ENCODE measurements around the gene DYSF.
A peak's percentile ranks its signal among the peaks of the same experiment; 100 is the strongest.

Gene DYSF

DNA sequence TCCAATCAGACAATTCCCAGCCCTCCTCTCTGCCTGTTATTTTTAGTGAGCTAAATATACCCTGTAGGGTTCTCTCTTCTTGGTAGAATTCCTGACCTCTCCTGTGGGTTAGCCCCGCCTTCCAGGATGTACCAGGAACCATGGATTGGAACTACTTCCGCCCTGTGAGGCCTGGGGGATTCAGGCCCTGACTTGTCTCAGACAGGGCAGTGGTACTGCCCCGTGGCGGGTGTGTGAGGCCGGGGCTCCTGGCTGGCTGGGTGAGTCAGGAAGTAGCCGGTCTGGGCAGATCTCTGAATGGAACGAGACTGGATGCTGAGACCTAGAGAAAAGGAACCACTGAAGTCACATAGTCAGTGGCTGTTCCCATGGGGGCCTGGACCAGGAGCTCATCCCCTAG is 50.5 kb downstream of the DYSF start:
- no peak for TF ChIP-seq JUND (IDR thresholded peaks at IDR 0.05; ENCODE audit: low read depth)
- in situ Hi-C loops (cut with HindIII; ENCODE audit: low pct_unique_long_range_greater_than_20kb, low sequenced_read_pairs) = no loop called here
- peak in 1 of 2 experiments; percentile 11 for DNase-seq (ENCODE audit: low read depth in 1 of 2, low spot score in 1 of 2)

- no peak for TF ChIP-seq JUND (IDR thresholded peaks at IDR 0.05; ENCODE audit: low read depth)
- DNase-seq (ENCODE audit: low read depth in 1 of 2, low spot score in 1 of 2) = no peak
- in situ Hi-C loops (cut with HindIII; ENCODE audit: low pct_unique_long_range_greater_than_20kb, low sequenced_read_pairs) = no loop called here
These were observed 51.2 kb downstream of the DYSF start for GRCh38 chr2:71504611-71505010.

- DNase-seq (ENCODE audit: low read depth in 1 of 2, low spot score in 1 of 2) = no peak
- no peak for TF ChIP-seq JUND (IDR thresholded peaks at IDR 0.05; ENCODE audit: low read depth)
- in situ Hi-C loops (cut with HindIII; ENCODE audit: low pct_unique_long_range_greater_than_20kb, low sequenced_read_pairs) = no loop called here
These were observed 51.9 kb downstream of the DYSF start for GRCh38 chr2:71505086-71505769.

- in situ Hi-C loops (cut with HindIII; ENCODE audit: low pct_unique_long_range_greater_than_20kb, low sequenced_read_pairs) = no loop called here
- no peak for TF ChIP-seq JUND (IDR thresholded peaks at IDR 0.05; ENCODE audit: low read depth)
These were observed 52.4 kb downstream of the DYSF start for GRCh38 chr2:71505770-71506140.

GRCh38 chr2:71506222-71507153 is 53.1 kb downstream of the DYSF start:
- no peak for DNase-seq (ENCODE audit: low read depth in 1 of 2, low spot score in 1 of 2)
- in situ Hi-C loops (cut with HindIII; ENCODE audit: low pct_unique_long_range_greater_than_20kb, low sequenced_read_pairs) = no loop called here
- TF ChIP-seq JUND (IDR thresholded peaks at IDR 0.05; ENCODE audit: low read depth) = no peak

More at GRCh38 chr2:71505770-71506140, 52.4 kb downstream of the DYSF start:
- no peak for DNase-seq (ENCODE audit: low read depth in 1 of 2, low spot score in 1 of 2)

DNA sequence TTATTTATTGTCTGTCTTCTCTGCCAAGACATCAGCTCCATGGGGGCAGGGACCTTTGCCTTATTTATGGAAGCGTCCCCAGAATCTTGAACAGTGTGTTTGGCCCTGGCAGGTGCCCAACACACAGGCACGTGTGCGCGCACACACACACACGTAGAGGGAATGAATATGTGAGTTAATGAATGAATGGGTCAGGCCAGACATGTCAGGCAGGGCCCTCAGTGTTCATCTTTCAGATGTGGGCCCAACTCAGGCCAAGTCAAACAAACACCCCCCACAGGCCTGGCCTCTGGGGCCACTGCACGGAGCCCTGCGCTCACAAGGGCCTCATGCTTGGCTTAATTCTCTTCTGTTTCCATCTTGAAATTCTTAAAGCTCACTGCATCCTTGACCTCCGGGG is 54.1 kb downstream of the DYSF start:
- TF ChIP-seq JUND (IDR thresholded peaks at IDR 0.05; ENCODE audit: low read depth) = no peak
- in situ Hi-C loops (cut with HindIII; ENCODE audit: low pct_unique_long_range_greater_than_20kb, low sequenced_read_pairs) = no loop called here

GRCh38 chr2:71510196-71510807 is 56.9 kb downstream of the DYSF start:
- DNase-seq (ENCODE audit: low read depth in 1 of 2, low spot score in 1 of 2) = peak; percentile 54 to 64
- in situ Hi-C loops (cut with HindIII; ENCODE audit: low pct_unique_long_range_greater_than_20kb, low sequenced_read_pairs) = no loop called here
- TF ChIP-seq JUND (IDR thresholded peaks at IDR 0.05; ENCODE audit: low read depth) = no peak

More for the DNA sequence above, 54.1 kb downstream of the DYSF start:
- DNase-seq (ENCODE audit: low read depth in 1 of 2, low spot score in 1 of 2) = no peak

DNA sequence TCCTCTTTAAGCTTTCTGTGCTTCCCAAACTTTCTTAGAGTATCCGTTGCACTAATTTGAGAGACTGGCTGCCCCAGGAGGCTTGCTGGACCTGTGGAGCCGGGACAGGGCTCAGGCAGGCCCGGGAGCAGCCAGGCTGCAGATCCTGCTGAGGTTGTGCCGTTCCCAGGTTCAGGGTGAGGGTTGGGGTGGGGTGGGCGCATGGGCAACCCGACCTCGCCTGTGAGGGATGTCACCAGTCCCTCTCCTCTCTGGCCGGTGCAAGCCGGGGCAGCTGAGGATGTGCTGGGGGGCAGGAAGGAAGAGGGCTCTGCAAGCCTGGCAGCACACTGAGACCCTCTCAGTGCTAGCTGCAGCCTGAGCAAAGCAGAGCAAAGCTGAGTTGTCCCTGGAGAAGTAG is 57.6 kb downstream of the DYSF start:
- TF ChIP-seq JUND (IDR thresholded peaks at IDR 0.05; ENCODE audit: low read depth) = no peak
- DNase-seq (ENCODE audit: low read depth in 1 of 2, low spot score in 1 of 2) = no peak
- in situ Hi-C loops (cut with HindIII; ENCODE audit: low pct_unique_long_range_greater_than_20kb, low sequenced_read_pairs) = no loop called here

- no peak for DNase-seq (ENCODE audit: low read depth in 1 of 2, low spot score in 1 of 2)
- in situ Hi-C loops (cut with HindIII; ENCODE audit: low pct_unique_long_range_greater_than_20kb, low sequenced_read_pairs) = no loop called here
- no peak for TF ChIP-seq JUND (IDR thresholded peaks at IDR 0.05; ENCODE audit: low read depth)
These were observed 58.4 kb downstream of the DYSF start for GRCh38 chr2:71511776-71512175.

DNA sequence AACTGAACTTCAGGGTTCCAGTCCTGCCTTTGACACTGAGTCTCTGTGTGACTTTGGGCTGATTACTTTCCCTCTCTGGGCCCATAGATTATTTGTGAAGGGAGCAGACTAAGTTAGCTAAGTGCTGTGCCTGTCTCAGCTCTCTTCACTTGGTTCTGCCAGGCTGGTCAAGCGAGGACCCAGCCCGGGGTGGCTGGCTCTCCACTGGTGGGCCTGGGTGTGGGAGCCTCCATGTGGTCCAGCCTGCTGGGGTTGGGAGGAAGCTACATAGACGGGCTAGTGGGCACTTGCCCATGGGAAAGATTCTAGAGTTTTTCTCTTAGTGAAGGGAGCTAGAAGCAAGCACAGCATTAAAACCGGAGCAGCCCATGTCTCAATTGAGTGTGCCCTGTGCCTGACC is 59.0 kb downstream of the DYSF start:
- no peak for TF ChIP-seq JUND (IDR thresholded peaks at IDR 0.05; ENCODE audit: low read depth)
- in situ Hi-C loops (cut with HindIII; ENCODE audit: low pct_unique_long_range_greater_than_20kb, low sequenced_read_pairs) = no loop called here
- DNase-seq (ENCODE audit: low read depth in 1 of 2, low spot score in 1 of 2) = no peak

GRCh38 chr2:71513096-71513495 is 59.7 kb downstream of the DYSF start:
- no peak for TF ChIP-seq JUND (IDR thresholded peaks at IDR 0.05; ENCODE audit: low read depth)
- in situ Hi-C loops (cut with HindIII; ENCODE audit: low pct_unique_long_range_greater_than_20kb, low sequenced_read_pairs) = no loop called here
- no peak for DNase-seq (ENCODE audit: low read depth in 1 of 2, low spot score in 1 of 2)

GRCh38 chr2:71513721-71514120 is 60.4 kb downstream of the DYSF start:
- in situ Hi-C loops (cut with HindIII; ENCODE audit: low pct_unique_long_range_greater_than_20kb, low sequenced_read_pairs) = no loop called here

More at GRCh38 chr2:71513721-71514120, 60.4 kb downstream of the DYSF start:
- no peak for DNase-seq (ENCODE audit: low read depth in 1 of 2, low spot score in 1 of 2)
- no peak for TF ChIP-seq JUND (IDR thresholded peaks at IDR 0.05; ENCODE audit: low read depth)

All from T47D (cell line).